IMR-90 (cell line): Measurements from ENCODE around the gene SPATA31D1. TPM values are rescaled to one million over a fixed set of nuclear protein-coding genes. Genes with fewer than 3 reads are reported as not detected.

Experiments used
- ATAC-seq: fragments of 200-7000 bp; cut with Tn5 transposase; 2 replicates; pipeline ENCODE4 v1.9.1; 2020; ENCODE audit warnings: low read depth, mild to moderate bottlenecking, moderate library complexity
- BruUV-seq: library from RNA; stranded (reverse); fragments of 400-500 nt; replicated peaks from 2 replicates; lab custom pipeline; 2021; lab: Mats Ljungman, UMichigan
- CTCF ChIA-PET: fragments of 300-600 bp; formaldehyde crosslinking; extraction: SDS; loops from one replicate; lab custom pipeline; 2021; ENCODE audit warnings: antibody characterized with exemption; lab: Yijun Ruan, JAX
- POLR2A ChIA-PET: fragments of 300-600 bp; sonication (Branson Sonifier 250); formaldehyde crosslinking; loops from one replicate; lab custom pipeline; 2022; ENCODE audit warnings: antibody characterized with exemption; ENCODE audit not compliant: unreplicated experiment; lab: Charles Lee
- DNase-seq: peaks from one replicate; pipeline ENCODE4 v3.0.0; 2013
- H2AFZ ChIP-seq: replicated peaks from 2 replicates; pipeline ENCODE3; 2013; ENCODE audit warnings: low read length, mild to moderate bottlenecking; ENCODE audit not compliant: poor library complexity
- H2AK5ac ChIP-seq: 2 replicates; pipeline ENCODE4 v1.6.1; 2013; ENCODE audit warnings: low read depth, low read length, inconsistent platforms
- H2AK9ac ChIP-seq: replicated peaks from 2 replicates; pipeline ENCODE3; 2013; ENCODE audit warnings: mild to moderate bottlenecking, low read depth, low read length, moderate library complexity; ENCODE audit not compliant: poor library complexity
- H2BK120ac ChIP-seq: 2 replicates; pipeline ENCODE4 v1.6.1; 2013; ENCODE audit warnings: low read depth, low read length, inconsistent platforms
- H2BK15ac ChIP-seq: 3 replicates; pipeline ENCODE4 v1.6.1; 2013; ENCODE audit warnings: low read depth, low read length, inconsistent platforms
- H2BK20ac ChIP-seq: 2 replicates; pipeline ENCODE4 v1.6.1; 2013; ENCODE audit warnings: low read depth, mild to moderate bottlenecking, inconsistent platforms, low read length, moderate library complexity
- H2BK5ac ChIP-seq: 2 replicates; pipeline ENCODE4 v1.6.1; 2013; ENCODE audit warnings: mild to moderate bottlenecking, low read depth, low read length, inconsistent platforms; ENCODE audit not compliant: poor library complexity, severe bottlenecking
- H3K14ac ChIP-seq: replicated peaks from 2 replicates; pipeline ENCODE4 v1.6.1; 2013; ENCODE audit warnings: low read depth, low read length, inconsistent platforms
- H3K18ac ChIP-seq: 2 replicates; pipeline ENCODE4 v1.6.1; 2013; ENCODE audit warnings: low read depth, low read length, control low read depth
- H3K23ac ChIP-seq: 2 replicates; pipeline ENCODE4 v1.6.1; 2013; ENCODE audit warnings: low read depth, low read length, inconsistent platforms
- H3K27ac ChIP-seq: 2 replicates; pipeline ENCODE4 v1.5.1; 2013; ENCODE audit warnings: mild to moderate bottlenecking, control low read depth, low read length; ENCODE audit not compliant: insufficient read depth
- H3K27me3 ChIP-seq: 2 replicates; pipeline ENCODE4 v1.6.1; 2013; ENCODE audit warnings: low read length; ENCODE audit not compliant: control insufficient read depth, insufficient read depth
- H3K36me3 ChIP-seq: 2 replicates; pipeline ENCODE4 v1.6.1; 2013; ENCODE audit warnings: low read length, mixed read lengths; ENCODE audit not compliant: control insufficient read depth, insufficient read depth
- H3K4ac ChIP-seq: 2 replicates; pipeline ENCODE4 v1.6.1; 2013; ENCODE audit warnings: low read depth, low read length, inconsistent platforms
- H3K4me1 ChIP-seq: 2 replicates; pipeline ENCODE4 v1.6.1; 2013; ENCODE audit warnings: low read length, mixed read lengths; ENCODE audit not compliant: control insufficient read depth, insufficient read depth
- H3K4me2 ChIP-seq: 2 replicates; pipeline ENCODE4 v1.6.1; 2013; ENCODE audit warnings: low read depth, mild to moderate bottlenecking, control low read depth, low read length, moderate library complexity
- H3K4me3 ChIP-seq: 2 replicates; pipeline ENCODE4 v1.5.1; 2013; ENCODE audit warnings: low read depth, mild to moderate bottlenecking, control low read depth, low read length, moderate library complexity; ENCODE audit not compliant: insufficient read depth
- H3K56ac ChIP-seq: 2 replicates; pipeline ENCODE4 v1.6.1; 2013; ENCODE audit warnings: low read length, inconsistent platforms; ENCODE audit not compliant: insufficient read depth; ENCODE audit errors: extremely low read depth
- H3K79me1 ChIP-seq, 2 experiments: 2 replicates each; pipeline ENCODE4 v1.6.1; 2013; ENCODE audit warnings: low read length in 2 of 2, inconsistent platforms in 1 of 2, low read depth in 1 of 2
- H3K9ac ChIP-seq: 2 replicates; pipeline ENCODE4 v1.6.1; 2013; ENCODE audit warnings: low read depth, low read length, control low read depth
- H3K9me1 ChIP-seq: 2 replicates; pipeline ENCODE4 v1.6.1; 2013; ENCODE audit warnings: low read length, inconsistent platforms; ENCODE audit not compliant: insufficient read depth
- H3K9me3 ChIP-seq: 2 replicates; pipeline ENCODE4 v1.6.1; 2013; ENCODE audit warnings: low read length; ENCODE audit not compliant: control insufficient read depth, insufficient read depth
- H4K20me1 ChIP-seq: 2 replicates; pipeline ENCODE4 v1.6.1; 2013; ENCODE audit warnings: low read length, inconsistent platforms; ENCODE audit not compliant: insufficient read depth
- H4K5ac ChIP-seq: 2 replicates; pipeline ENCODE4 v1.6.1; 2013; ENCODE audit warnings: mild to moderate bottlenecking, low read depth, low read length, control low read depth
- H4K8ac ChIP-seq, 2 experiments: 2 replicates each; pipeline ENCODE4 v1.6.1; 2013; ENCODE audit warnings: low read depth in 2 of 2, low read length in 2 of 2, control low read depth in 1 of 2, inconsistent platforms in 1 of 2
- H4K91ac ChIP-seq: 2 replicates; pipeline ENCODE4 v1.6.1; 2013; ENCODE audit warnings: low read depth, low read length, inconsistent platforms; ENCODE audit not compliant: insufficient read depth
- BHLHE40 ChIP-seq: fragments of 150-350 bp; IDR thresholded peaks from 2 replicates; pipeline ENCODE4 v1.6.1; 2016; ENCODE audit warnings: mild to moderate bottlenecking, low read depth, low read length
- CHD1 ChIP-seq: IDR thresholded peaks from 2 replicates; pipeline ENCODE4 v1.6.1; 2012; ENCODE audit warnings: low read depth, low read length, improper control_type of control experiment
- MAFK ChIP-seq: IDR thresholded peaks from 2 replicates; pipeline ENCODE4 v1.6.1; 2012; ENCODE audit warnings: low read depth, low read length, improper control_type of control experiment
- MXI1 ChIP-seq: IDR thresholded peaks from 2 replicates; pipeline ENCODE4 v1.6.1; 2012; ENCODE audit warnings: low read depth, mild to moderate bottlenecking, low read length, moderate library complexity, borderline replicate concordance
- POLR2A ChIP-seq: IDR thresholded peaks from 2 replicates; pipeline ENCODE4 v1.6.1; 2012; ENCODE audit warnings: mild to moderate bottlenecking, low read depth, low read length
- RAD21 ChIP-seq: IDR thresholded peaks from 2 replicates; pipeline ENCODE4 v1.6.1; 2012; ENCODE audit warnings: low read length, improper control_type of control experiment
- RCOR1 ChIP-seq: IDR thresholded peaks from 2 replicates; pipeline ENCODE4 v1.6.1; 2012; ENCODE audit warnings: mild to moderate bottlenecking, low read length, improper control_type of control experiment; ENCODE audit not compliant: insufficient replicate concordance
- RFX5 ChIP-seq: IDR thresholded peaks from 2 replicates; pipeline ENCODE4 v1.8.0; 2012; ENCODE audit warnings: low read depth, mild to moderate bottlenecking, low read length, moderate library complexity
- SMC3 ChIP-seq: fragments of 150-350 bp; IDR thresholded peaks from 2 replicates; pipeline ENCODE4 v1.6.1; 2016; ENCODE audit warnings: low read depth, mild to moderate bottlenecking, antibody characterized with exemption, low read length, moderate library complexity
- dilution Hi-C: fragments of 300-500 bp; cut with HindIII; formaldehyde crosslinking; loops from one replicate; pipeline ENCODE4 v1.14.3; 2018; ENCODE audit warnings: low sequenced_read_pairs; ENCODE audit not compliant: unreplicated experiment
- in situ Hi-C: fragments of 300-500 bp; cut with MboI; formaldehyde crosslinking; loops from 3 replicates; pipeline ENCODE4 v1.14.3; 2019; ENCODE audit warnings: low sequenced_read_pairs, inconsistent platforms, mixed read lengths
- intact Hi-C: fragments of 100-400 bp; cut with micrococcal nuclease; formaldehyde crosslinking; loops from 2 replicates; pipeline ENCODE4 v1.10.0; 2022
- polyA plus RNA-seq, 3 experiments: library from polyadenylated mRNA; depleted of rRNA; stranded (reverse); fragments of >200 nt; gene quantifications; 2 replicates each; pipeline ENCODE4 v1.2.3, GENCODE V29; 2012; ENCODE audit warnings: low replicate concordance in 1 of 3
- total RNA-seq: library from RNA; depleted of rRNA; stranded (reverse); fragments of >200 nt; gene quantifications from 2 replicates; pipeline ENCODE4 v1.2.3, GENCODE V29; 2012
- TF ChIP-seq, protein P1 (sequence below): fragments of 150-350 bp; IDR thresholded peaks from 2 replicates; pipeline ENCODE4 v1.6.1; 2016; ENCODE audit warnings: low read depth, mild to moderate bottlenecking, low read length, moderate library complexity, borderline replicate concordance
- TF ChIP-seq, protein P2 (sequence below): fragments of 150-350 bp; IDR thresholded peaks from 2 replicates; pipeline ENCODE4 v1.6.1; 2017; ENCODE audit warnings: mild to moderate bottlenecking, antibody characterized with exemption, low read length, low read depth

Gene SPATA31D1
- total and polyA plus RNA-seq, 2 of the 4 experiments (the other 2 are of a cell fraction): not detected

DNA sequence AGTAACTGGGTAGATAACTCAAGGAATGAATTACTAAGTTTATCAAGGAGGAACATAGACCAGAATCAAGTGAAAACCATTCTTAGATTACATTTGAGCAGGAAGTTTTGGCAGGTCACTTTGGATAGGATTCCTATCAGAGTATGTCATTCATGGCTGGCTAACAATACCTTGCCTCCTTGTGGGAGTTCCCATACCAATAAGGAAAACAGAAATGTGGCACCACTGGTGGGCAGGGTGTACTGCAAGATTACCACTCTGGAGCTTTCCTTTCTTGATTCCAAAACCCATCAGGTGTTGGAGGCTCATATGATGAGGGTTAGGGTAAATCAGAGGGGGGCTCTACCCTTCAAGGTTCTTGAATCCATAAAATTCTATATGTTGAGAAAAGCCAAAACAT, 18.6 kb upstream of the SPATA31D1 start:
- Histone ChIP-seq H3K27me3 (peaks cover 3% of the 10 kb centered on the region), H4K5ac (no peak overlapping the region), H3K14ac (no peak overlapping the region), H3K4me1 (no peaks in the 10 kb centered on the region), H3K79me1 (no peaks in the 10 kb centered on the region), H4K20me1 (no peaks in the 10 kb centered on the region), H3K27ac (no peak overlapping the region), H3K36me3 (no peaks in the 10 kb centered on the region), H2AK9ac (no peak overlapping the region), H3K18ac (no peak overlapping the region), H2BK120ac (no peak overlapping the region), H3K4me3 (no peak overlapping the region), H3K56ac (no peak overlapping the region), H4K8ac (no peak overlapping the region), H4K91ac (no peak overlapping the region), H2BK5ac (no peak overlapping the region), H2BK15ac (no peak overlapping the region), H2BK20ac (no peak overlapping the region), H2AK5ac (no peak overlapping the region), H2AFZ (no peak overlapping the region), H3K9ac (no peak overlapping the region), H3K4me2 (no peak overlapping the region), H3K9me3 (peaks cover under 1% of the 10 kb centered on the region; the same call in 1 of the 2 replicates), H3K23ac (no peak overlapping the region), H3K9me1 (no peaks in the 10 kb centered on the region), H3K4ac (no peak overlapping the region)
- POLR2A ChIA-PET: no interaction called here
- ATAC-seq (no peak), DNase-seq (peak; percentile 39)
- no TSS peak for BruUV-seq
- in situ Hi-C loops: no loop called here
- CTCF ChIA-PET: no interaction called here
- intact Hi-C loops: no loop called here
- dilution Hi-C loops: no loop called here
- TF ChIP-seq, protein P1, sequence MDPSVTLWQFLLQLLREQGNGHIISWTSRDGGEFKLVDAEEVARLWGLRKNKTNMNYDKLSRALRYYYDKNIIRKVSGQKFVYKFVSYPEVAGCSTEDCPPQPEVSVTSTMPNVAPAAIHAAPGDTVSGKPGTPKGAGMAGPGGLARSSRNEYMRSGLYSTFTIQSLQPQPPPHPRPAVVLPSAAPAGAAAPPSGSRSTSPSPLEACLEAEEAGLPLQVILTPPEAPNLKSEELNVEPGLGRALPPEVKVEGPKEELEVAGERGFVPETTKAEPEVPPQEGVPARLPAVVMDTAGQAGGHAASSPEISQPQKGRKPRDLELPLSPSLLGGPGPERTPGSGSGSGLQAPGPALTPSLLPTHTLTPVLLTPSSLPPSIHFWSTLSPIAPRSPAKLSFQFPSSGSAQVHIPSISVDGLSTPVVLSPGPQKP: no peak
- TF ChIP-seq MAFK (no peak), RFX5 (no peak), CHD1 (no peak), BHLHE40 (no peak), RCOR1 (no peak), RAD21 (no peak), MXI1 (no peak), SMC3 (no peak), POLR2A (no peak)
- TF ChIP-seq, protein P2, sequence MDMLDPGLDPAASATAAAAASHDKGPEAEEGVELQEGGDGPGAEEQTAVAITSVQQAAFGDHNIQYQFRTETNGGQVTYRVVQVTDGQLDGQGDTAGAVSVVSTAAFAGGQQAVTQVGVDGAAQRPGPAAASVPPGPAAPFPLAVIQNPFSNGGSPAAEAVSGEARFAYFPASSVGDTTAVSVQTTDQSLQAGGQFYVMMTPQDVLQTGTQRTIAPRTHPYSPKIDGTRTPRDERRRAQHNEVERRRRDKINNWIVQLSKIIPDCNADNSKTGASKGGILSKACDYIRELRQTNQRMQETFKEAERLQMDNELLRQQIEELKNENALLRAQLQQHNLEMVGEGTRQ: no peak
